GM10248 (cell line): Measurements from ENCODE around the gene NKAIN2.

Experiments used
- CTCF ChIA-PET: fragments of 300-600 bp; sonication (Branson Sonifier 250); formaldehyde crosslinking; extraction: SDS; loops from one replicate; lab custom pipeline; 2021; ENCODE audit warnings: antibody characterized with exemption; lab: Yijun Ruan, JAX
- POLR2A ChIA-PET: fragments of 350-650 bp; sonication (Branson Sonifier 250); formaldehyde crosslinking; extraction: SDS; loops from one replicate; lab custom pipeline; 2020; ENCODE audit warnings: antibody characterized with exemption; lab: Yijun Ruan, JAX
- DNase-seq: peaks from one replicate; pipeline ENCODE4 v3.0.0; 2012; ENCODE audit errors: extremely low spot score
- CTCF ChIP-seq: IDR thresholded peaks from 2 replicates; pipeline ENCODE4 v1.5.1; 2012; ENCODE audit warnings: mild to moderate bottlenecking, low read depth; ENCODE audit errors: extremely low read depth, missing control alignments, control extremely low read depth

The NKAIN2 gene

GRCh38 chr6:124679387-124679786 lies 875.7 kb downstream of the NKAIN2 start:
- ChIA-PET CTCF (no interaction called here), POLR2A (no interaction called here)
- TF ChIP-seq CTCF = no peak
- no peak for DNase-seq

- no peak for TF ChIP-seq CTCF
- DNase-seq = no peak
- CTCF ChIA-PET = interaction anchor here (1.2 kb wide), 1 partner anchor 21 kb away, joined by 3 read pairs; no protein-coding TSS in a partner anchor
- POLR2A ChIA-PET = no interaction called here
Measured at GRCh38 chr6:124682751-124683150, 879.1 kb downstream of the NKAIN2 start.

GRCh38 chr6:124683507-124683906 lies 879.8 kb downstream of the NKAIN2 start:
- DNase-seq = no peak
- CTCF ChIA-PET = no interaction called here
- POLR2A ChIA-PET = no interaction called here
- no peak for TF ChIP-seq CTCF

GRCh38 chr6:124684621-124685020 lies 881.0 kb downstream of the NKAIN2 start:
- DNase-seq = no peak
- POLR2A ChIA-PET = no interaction called here
- TF ChIP-seq CTCF = no peak
- CTCF ChIA-PET = no interaction called here

- DNase-seq = no peak
- no peak for TF ChIP-seq CTCF
- CTCF ChIA-PET = no interaction called here
- POLR2A ChIA-PET = no interaction called here
Measured at GRCh38 chr6:124688369-124688768, 884.7 kb downstream of the NKAIN2 start.

GRCh38 chr6:124694139-124694705 lies 890.6 kb downstream of the NKAIN2 start:
- TF ChIP-seq CTCF = no peak
- CTCF ChIA-PET = no interaction called here
- DNase-seq = no peak
- POLR2A ChIA-PET = no interaction called here
